ENCODE results near the gene NTM.

The NTM gene

DNA sequence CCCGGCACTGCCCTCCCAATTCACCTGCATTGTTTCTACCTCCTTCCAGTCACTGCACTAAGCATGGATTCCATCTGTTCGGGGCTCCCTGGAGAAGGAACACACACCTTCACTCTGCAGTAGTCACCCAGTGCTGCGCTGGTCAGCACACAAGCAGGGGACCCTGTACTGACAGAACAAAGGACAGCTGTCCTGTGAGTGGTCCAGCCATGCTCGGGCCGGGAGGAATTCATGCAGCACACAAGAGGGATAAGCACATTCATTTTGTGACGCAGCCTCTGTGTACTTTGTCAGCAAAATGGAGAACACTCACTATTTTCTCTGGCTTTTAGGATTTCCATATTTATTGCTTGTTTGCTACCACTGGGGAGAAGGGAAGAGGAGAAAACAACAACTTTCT, 167.3 kb downstream of the NTM start:
- Histone ChIP-seq H3K27me3 (ENCODE audit: low read depth, low read length) (peaks cover 46% of the 10 kb centered on the region), H3K4me2 (ENCODE audit: low read length) (no peak overlapping the region), H3K36me3 (replicated peaks; ENCODE audit: low read depth, low read length) (no peaks in the 10 kb centered on the region), H4K20me1 (ENCODE audit: insufficient read depth, low read length) (no peaks in the 10 kb centered on the region), H3K79me2 (ENCODE audit: low read length) (no peaks in the 10 kb centered on the region), H3K27ac (ENCODE audit: low read length) (no peak overlapping the region), H2AFZ (ENCODE audit: low read depth, low read length) (no peak overlapping the region), H3K4me3 (ENCODE audit: low read length) (no peak overlapping the region), H3K4me1 (ENCODE audit: low read length) (peaks cover under 1% of the 10 kb centered on the region; the same call in 1 of the 2 replicates), H3K9ac (ENCODE audit: low read length) (no peak overlapping the region), H3K9me3 (ENCODE audit: insufficient read depth, low read length) (no peaks in the 10 kb centered on the region)
- TF ChIP-seq EZH2phosphoT487 (IDR thresholded peaks at IDR 0.05; ENCODE audit: low read depth), result no peak
- TF ChIP-seq, protein P1, sequence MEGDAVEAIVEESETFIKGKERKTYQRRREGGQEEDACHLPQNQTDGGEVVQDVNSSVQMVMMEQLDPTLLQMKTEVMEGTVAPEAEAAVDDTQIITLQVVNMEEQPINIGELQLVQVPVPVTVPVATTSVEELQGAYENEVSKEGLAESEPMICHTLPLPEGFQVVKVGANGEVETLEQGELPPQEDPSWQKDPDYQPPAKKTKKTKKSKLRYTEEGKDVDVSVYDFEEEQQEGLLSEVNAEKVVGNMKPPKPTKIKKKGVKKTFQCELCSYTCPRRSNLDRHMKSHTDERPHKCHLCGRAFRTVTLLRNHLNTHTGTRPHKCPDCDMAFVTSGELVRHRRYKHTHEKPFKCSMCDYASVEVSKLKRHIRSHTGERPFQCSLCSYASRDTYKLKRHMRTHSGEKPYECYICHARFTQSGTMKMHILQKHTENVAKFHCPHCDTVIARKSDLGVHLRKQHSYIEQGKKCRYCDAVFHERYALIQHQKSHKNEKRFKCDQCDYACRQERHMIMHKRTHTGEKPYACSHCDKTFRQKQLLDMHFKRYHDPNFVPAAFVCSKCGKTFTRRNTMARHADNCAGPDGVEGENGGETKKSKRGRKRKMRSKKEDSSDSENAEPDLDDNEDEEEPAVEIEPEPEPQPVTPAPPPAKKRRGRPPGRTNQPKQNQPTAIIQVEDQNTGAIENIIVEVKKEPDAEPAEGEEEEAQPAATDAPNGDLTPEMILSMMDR (IDR thresholded peaks at IDR 0.05; ENCODE audit: low read depth, low read length), result no peak

GRCh38 chr11:131538322-131538721, 167.9 kb downstream of the NTM start:
- no peaks in the 10 kb centered on the region for H3K79me2 ChIP-seq (ENCODE audit: low read length)
- H3K9ac ChIP-seq (ENCODE audit: low read length), result no peak overlapping the region
- H3K4me2 ChIP-seq (ENCODE audit: low read length), result no peak overlapping the region
- no peak overlapping the region for H3K4me3 ChIP-seq (ENCODE audit: low read length)
- H3K27ac ChIP-seq (ENCODE audit: low read length), result no peak overlapping the region
- H2AFZ ChIP-seq (ENCODE audit: low read depth, low read length), result no peak overlapping the region
- no peaks in the 10 kb centered on the region for H4K20me1 ChIP-seq (ENCODE audit: insufficient read depth, low read length)
- peaks cover 48% of the 10 kb centered on the region for H3K27me3 ChIP-seq (ENCODE audit: low read depth, low read length)
- H3K9me3 ChIP-seq (ENCODE audit: insufficient read depth, low read length), result no peaks in the 10 kb centered on the region
- H3K36me3 ChIP-seq (replicated peaks; ENCODE audit: low read depth, low read length), result no peaks in the 10 kb centered on the region
- H3K4me1 ChIP-seq (ENCODE audit: low read length), result no peaks in the 10 kb centered on the region
- TF ChIP-seq, protein P1 (IDR thresholded peaks at IDR 0.05; ENCODE audit: low read depth, low read length), result no peak
- no peak for TF ChIP-seq EZH2phosphoT487 (IDR thresholded peaks at IDR 0.05; ENCODE audit: low read depth)

DNA sequence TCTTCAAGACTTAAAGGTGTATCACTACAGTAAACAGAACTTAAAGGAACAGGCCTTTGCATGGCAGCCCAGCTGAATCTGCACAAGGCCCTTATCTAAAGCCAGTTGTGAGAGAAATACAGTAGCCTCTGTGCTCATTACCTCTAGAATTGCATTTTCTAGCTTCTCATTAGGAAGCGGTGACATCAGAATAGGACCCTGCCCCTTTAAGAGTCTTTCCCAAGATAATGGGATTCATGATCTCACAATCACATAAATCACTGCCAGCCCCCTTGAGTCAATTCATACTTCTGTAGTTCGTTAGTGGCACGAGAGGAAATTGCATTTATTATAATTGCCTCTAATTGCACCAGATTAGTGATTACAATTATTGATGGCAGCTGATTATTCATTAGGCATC, 170.3 kb downstream of the NTM start:
- H3K27me3 ChIP-seq (ENCODE audit: low read depth, low read length), result peaks cover 60% of the 10 kb centered on the region
- H3K9ac ChIP-seq (ENCODE audit: low read length), result no peak overlapping the region
- H3K4me3 ChIP-seq (ENCODE audit: low read length), result no peak overlapping the region
- H3K36me3 ChIP-seq (replicated peaks; ENCODE audit: low read depth, low read length), result no peaks in the 10 kb centered on the region
- no peak overlapping the region for H3K4me2 ChIP-seq (ENCODE audit: low read length)
- no peak for TF ChIP-seq EZH2phosphoT487 (IDR thresholded peaks at IDR 0.05; ENCODE audit: low read depth)
- TF ChIP-seq, protein P1 (IDR thresholded peaks at IDR 0.05; ENCODE audit: low read depth, low read length), result no peak
- H2AFZ ChIP-seq (ENCODE audit: low read depth, low read length), result no peak overlapping the region
- no peaks in the 10 kb centered on the region for H3K9me3 ChIP-seq (ENCODE audit: insufficient read depth, low read length)
- no peaks in the 10 kb centered on the region for H3K4me1 ChIP-seq (ENCODE audit: low read length)
- H3K27ac ChIP-seq (ENCODE audit: low read length), result no peak overlapping the region
- H3K79me2 ChIP-seq (ENCODE audit: low read length), result no peaks in the 10 kb centered on the region
- H4K20me1 ChIP-seq (ENCODE audit: insufficient read depth, low read length), result no peaks in the 10 kb centered on the region

- H2AFZ ChIP-seq (ENCODE audit: low read depth, low read length), result no peak overlapping the region
- H3K9me3 ChIP-seq (ENCODE audit: insufficient read depth, low read length), result no peaks in the 10 kb centered on the region
- no peaks in the 10 kb centered on the region for H3K4me1 ChIP-seq (ENCODE audit: low read length)
- H3K27me3 ChIP-seq (ENCODE audit: low read depth, low read length), result peaks cover 65% of the 10 kb centered on the region
- no peak overlapping the region for H3K4me3 ChIP-seq (ENCODE audit: low read length)
- H3K4me2 ChIP-seq (ENCODE audit: low read length), result no peak overlapping the region
- H4K20me1 ChIP-seq (ENCODE audit: insufficient read depth, low read length), result no peaks in the 10 kb centered on the region
- no peak for TF ChIP-seq EZH2phosphoT487 (IDR thresholded peaks at IDR 0.05; ENCODE audit: low read depth)
- TF ChIP-seq, protein P1 (IDR thresholded peaks at IDR 0.05; ENCODE audit: low read depth, low read length), result no peak
- no peaks in the 10 kb centered on the region for H3K36me3 ChIP-seq (replicated peaks; ENCODE audit: low read depth, low read length)
- no peak overlapping the region for H3K27ac ChIP-seq (ENCODE audit: low read length)
- no peaks in the 10 kb centered on the region for H3K79me2 ChIP-seq (ENCODE audit: low read length)
- no peak overlapping the region for H3K9ac ChIP-seq (ENCODE audit: low read length)
Measured at GRCh38 chr11:131543389-131544025, 173.1 kb downstream of the NTM start.

Data from OCI-LY3 (cell line).